Activated naive CD4-positive, alpha-beta T cell treated with anti-CD3 and anti-CD28 coated beads, Interleukin-2, amount 50 U/mL, for 72 hours (primary cell): Measurements from ENCODE around the gene STOML1. TPM values are rescaled to one million over a fixed set of nuclear protein-coding genes. Genes with fewer than 3 reads are reported as not detected.

ENCODE experiments used
- ATAC-seq, 2 donors: fragments of 150-1000 bp; cut with Tn5 transposase; 2 replicates each; pipeline ENCODE4 v1.10.0; 2021; ENCODE audit warnings: mild to moderate bottlenecking in 2 of 2, moderate library complexity in 2 of 2
- DNase-seq, 2 donors: peaks; one replicate each; pipeline ENCODE4 v3.0.0; 2021 to 2022; ENCODE audit warnings: low spot score in 2 of 2
- H3K27ac Mint-ChIP-seq, 2 donors: one replicate each; pipeline ENCODE4 v1.8.0; 2022; ENCODE audit warnings: mild to moderate bottlenecking in 2 of 2, mixed read lengths in 2 of 2
- H3K36me3 Mint-ChIP-seq, 2 donors: one replicate each; pipeline ENCODE4 v1.8.0; 2022; ENCODE audit warnings: mixed read lengths in 2 of 2
- H3K9me3 Mint-ChIP-seq, 2 donors: one replicate each; pipeline ENCODE4 v1.8.0; 2022; ENCODE audit warnings: mixed read lengths in 2 of 2
- total RNA-seq, 2 donors: library from RNA; stranded (reverse); gene quantifications; one replicate each; pipeline ENCODE4 v1.2.3, GENCODE V29; 2022

Gene STOML1
- total RNA-seq, 2 donors from 2014 or later = 5.9 to 7.2 TPM

DNA sequence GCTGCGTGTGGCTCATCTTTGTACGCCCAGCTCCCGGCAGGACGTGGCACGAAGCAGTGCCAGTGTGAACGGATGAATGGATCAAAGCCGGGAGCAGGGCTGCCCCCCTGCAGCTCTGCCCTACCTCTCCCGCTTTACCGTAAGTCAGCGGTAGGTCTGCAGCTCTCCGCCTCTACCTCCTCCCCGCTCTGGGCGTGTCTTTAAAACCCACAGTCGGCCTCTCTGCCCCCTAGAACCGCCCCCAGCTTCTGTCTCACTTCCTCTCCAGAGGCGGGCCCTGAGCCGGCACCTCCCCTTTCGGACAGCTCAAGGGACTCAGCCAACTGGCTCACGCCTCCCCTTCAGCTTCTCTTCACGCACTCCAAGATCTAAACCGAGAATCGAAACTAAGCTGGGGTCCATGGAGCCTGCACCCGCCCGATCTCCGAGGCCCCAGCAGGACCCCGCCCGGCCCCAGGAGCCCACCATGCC is 2.4 kb upstream of the STOML1 start, which contains the start of gene PML:
Gene PML, plus strand, starts transcription at position 304 of the 471 bp plus-strand sequence. Its CDS starts 97 bp downstream, at position 401.
- peaks cover 5 to 27% of the 10 kb centered on the region in 2 donors for H3K36me3 Mint-ChIP-seq
- DNase-seq = peak; percentile 95

DNA sequence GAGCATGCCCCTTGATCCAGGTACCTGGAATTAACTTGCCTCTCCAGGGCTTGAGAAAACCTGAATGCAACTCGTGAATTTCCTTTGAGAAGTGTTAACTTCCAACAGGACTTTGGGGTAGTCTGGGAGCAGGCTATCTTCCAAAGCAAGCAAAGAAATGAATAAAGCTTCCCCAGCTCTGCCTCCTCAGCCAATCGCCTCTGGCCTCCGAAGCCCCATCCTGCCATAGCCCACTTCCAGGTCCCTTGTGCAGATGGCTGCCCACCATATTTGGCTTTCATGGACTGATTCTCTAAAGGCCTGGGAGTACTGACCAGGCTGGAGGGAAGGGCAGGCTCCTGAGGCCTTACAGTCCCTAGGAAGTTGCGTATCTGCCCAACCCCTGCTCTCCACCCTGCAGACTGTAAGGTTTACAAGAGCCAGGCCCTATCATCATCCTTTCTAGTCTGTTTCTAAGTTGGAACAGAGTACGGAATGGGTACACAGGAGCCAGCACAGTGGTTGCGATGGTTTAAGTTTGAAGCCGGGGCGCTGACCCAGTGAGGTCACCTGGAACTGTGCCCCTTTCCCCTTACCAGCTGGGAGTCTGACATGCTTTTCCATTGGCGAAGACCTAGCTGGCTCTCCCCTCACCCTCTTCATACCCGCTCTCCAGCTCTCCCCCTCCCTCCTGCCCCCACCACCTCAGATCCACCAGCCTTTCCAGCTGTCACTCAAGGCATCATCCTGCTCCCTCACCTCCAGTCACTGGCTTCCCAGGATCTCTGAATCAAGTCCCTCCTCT is 1.3 kb upstream of the STOML1 start:
- Mint-ChIP-seq H3K36me3 (peaks cover 0 to 17% of the 10 kb centered on the region in 2 donors), H3K9me3 (no peaks in the 10 kb centered on the region), H3K27ac (peak overlapping the region; percentile 88 to 90)
- DNase-seq = no peak
- no peak for ATAC-seq

More for the DNA sequence above, 2.4 kb upstream of the STOML1 start, which contains the start of gene PML:
- Mint-ChIP-seq H3K27ac (peak within 1 kb of the TSS; percentile 88 to 89), H3K9me3 (no peaks in the 10 kb centered on the region)
- ATAC-seq = peak; percentile 87 to 88

DNA sequence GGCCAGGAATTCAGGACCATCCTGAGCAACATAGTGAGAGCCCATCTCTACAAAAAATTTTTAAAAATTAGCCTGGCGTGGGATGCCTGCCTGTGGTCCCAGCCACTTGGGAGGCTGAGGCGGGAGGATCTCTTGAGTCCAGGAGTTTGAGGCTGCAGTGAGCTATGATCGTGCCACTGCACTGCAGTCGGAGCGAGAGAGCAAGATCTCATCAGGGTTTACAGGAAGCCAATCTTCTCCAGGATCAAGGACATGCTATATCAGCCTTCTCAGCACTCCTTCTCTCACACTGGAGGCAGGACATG is 451 bp upstream of the STOML1 start:
- peak overlapping the region; percentile 90 to 93 for H3K27ac Mint-ChIP-seq
- ATAC-seq = no peak
- no peak for DNase-seq
- peaks cover 0 to 13% of the 10 kb centered on the region in 2 donors for H3K36me3 Mint-ChIP-seq
- H3K9me3 Mint-ChIP-seq = no peaks in the 10 kb centered on the region

DNA sequence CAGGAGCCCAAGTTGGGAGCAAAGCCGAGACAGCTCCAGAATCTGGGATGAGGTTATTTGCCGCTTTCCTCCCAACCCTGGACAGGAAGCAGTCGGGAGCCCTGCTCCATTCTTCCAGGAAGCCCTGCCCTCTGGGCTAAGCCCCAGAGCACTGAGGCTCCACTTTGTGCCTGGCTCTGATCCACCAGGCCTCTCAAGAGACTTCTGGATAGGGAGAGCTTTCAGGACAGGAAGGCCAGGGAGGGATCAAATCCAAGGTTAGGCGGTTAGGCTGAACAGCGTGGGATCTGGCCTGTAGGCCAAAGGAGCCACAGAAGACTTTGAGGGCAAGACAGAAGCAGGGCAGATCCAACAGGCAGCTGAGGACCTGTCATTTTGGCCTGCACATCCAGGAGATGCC is 835 bp downstream of the STOML1 start:
- H3K9me3 Mint-ChIP-seq = no peaks in the 10 kb centered on the region
- peaks cover 0 to 13% of the 10 kb centered on the region in 2 donors for H3K36me3 Mint-ChIP-seq
- peak overlapping the region; percentile 70 to 81 for H3K27ac Mint-ChIP-seq
- DNase-seq = no peak
- no peak for ATAC-seq

DNA sequence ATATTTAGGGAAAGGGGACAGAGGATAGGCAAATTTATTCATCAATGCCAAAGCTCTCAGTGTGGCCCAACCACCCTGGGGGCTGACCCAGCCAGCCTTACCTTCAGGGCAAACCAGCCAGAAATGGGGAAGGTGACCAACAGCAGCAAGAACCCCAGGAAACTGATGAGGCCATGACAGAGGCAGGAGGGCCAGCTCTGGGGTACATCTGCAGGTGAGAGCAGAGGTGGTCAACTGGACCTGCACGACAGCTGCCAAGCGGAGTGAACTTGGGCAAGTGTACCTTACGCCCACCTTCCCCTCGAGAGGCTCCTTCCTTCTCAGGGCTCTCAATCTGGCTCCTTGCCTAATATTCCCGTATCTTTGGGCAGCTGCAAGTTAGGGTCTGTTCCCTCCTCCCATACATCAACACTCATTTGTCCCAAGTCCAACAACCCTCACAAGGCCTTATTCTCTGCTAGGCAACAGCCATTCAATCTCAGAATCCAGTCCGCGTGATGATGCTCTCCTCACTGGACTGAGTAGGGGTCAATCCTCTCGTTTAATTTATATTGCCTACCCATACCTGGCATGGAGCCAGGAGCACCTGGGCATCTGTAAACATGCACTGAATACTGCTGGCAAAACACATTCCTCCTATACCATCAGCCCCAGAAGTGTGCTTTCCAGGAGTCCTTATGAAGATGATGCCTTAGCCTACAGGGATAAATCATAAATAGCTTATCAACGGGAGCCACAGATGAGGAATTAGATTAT is 1.7 kb downstream of the STOML1 start:
- H3K36me3 Mint-ChIP-seq = peaks cover 0 to 5% of the 10 kb centered on the region in 2 donors
- ATAC-seq (no peak), DNase-seq (no peak)
- H3K9me3 Mint-ChIP-seq = no peaks in the 10 kb centered on the region
- H3K27ac Mint-ChIP-seq = peak overlapping the region in 1 of 2 donors; percentile 70

DNA sequence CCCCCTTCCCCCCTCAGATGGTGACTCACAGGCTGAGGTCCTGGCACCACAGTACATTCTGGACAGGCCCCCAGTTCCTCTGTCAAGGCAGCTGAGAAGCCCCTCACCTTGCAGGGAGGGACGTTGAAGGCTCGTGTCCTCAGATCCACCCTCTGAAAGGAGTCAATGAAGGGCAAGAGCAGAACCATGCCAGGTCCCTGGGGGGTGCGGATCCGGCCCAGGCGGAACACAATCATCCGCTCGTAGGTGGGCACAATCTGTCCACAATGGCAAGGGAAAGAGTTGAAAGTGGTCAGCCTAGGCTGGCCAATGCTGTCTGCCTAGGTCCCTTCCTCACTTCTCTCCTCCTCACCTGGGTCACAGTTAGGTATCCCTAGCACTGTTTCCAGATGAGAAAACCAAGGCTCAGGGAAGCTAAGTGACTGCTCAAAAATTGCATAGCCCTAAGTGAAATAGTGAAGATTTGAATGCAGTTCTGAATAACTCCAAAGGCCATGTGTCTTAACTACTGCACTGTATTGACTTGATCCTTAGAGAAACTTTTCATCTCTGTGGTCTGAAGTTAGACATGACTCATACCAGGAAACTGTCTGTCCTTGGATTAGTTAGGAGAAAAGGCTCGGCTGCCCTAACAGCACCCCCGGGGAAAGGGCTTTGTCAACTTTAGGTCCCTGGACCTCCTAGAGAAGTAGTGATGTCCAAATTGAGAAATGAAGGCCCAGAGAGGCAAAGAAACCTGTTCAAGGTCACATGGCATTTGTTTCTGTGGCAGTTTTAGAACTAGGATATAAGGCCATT is 2.9 kb downstream of the STOML1 start:
- no peaks in the 10 kb centered on the region for H3K9me3 Mint-ChIP-seq
- DNase-seq = no peak
- H3K27ac Mint-ChIP-seq = no peak overlapping the region
- H3K36me3 Mint-ChIP-seq = no peaks in the 10 kb centered on the region
- no peak for ATAC-seq

DNA sequence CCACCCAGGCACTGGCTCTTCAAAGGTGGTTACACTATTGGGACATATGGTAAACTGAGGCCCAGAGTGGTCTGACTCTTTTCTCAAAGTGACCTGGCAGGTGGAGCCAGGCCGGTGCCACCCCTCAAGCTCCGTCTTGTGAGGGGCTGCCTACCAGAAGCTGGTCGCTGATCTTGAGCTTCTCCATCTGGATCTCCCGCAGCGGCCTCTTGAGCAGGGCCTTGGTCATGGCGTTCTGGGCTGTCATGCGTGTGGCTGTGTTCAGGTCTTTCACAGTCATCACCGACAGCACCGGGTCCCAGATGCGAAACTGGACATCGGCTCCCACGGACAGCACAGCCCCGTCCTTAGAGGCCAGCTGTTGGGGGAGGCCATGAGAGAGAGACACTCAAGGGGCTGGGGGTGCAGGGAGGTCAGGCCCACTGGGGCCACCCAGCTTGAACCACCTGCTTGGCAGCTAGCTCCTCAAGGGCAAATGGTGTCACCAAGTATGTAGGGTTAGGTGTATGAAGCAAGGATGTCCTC is 3.6 kb downstream of the STOML1 start:
- ATAC-seq (no peak), DNase-seq (no peak)
- Mint-ChIP-seq H3K36me3 (no peaks in the 10 kb centered on the region), H3K9me3 (no peaks in the 10 kb centered on the region), H3K27ac (no peak overlapping the region)

DNA sequence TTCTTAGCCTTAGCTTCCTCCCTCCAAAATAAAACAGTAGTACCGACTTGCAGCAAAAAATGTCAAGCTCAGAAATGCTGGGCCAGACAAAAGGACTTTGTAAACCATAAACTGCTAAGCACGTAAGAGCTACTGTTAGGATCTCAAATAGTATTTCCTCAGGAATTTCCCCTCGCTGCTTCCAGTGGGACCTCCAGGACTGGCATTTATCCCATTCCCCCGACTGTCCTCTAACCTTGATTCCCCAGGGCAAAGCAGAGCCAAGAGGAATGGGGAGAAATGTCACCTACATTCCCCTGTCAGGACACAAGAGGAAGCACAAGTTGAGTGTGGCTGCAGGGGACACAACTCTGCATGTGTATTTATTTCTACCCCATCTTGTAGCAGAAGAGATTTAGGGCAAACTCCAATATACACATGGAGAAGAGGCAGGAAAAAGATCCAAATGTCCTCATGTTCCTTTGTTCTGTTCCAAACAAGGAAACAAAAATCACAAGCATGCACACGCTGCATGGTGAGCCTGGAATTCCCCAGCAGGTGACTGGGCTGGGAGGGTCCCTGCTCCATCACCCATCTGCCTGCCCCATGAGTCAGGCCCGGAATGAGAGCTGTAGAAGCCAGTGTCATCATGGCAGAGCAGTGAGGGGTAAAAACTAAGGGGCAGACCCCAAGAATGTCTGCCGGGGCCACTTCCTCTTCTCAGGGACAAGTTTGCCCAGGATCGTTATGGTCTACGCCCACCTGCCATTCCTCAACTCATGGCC is 4.2 kb downstream of the STOML1 start:
- ATAC-seq = no peak
- no peaks in the 10 kb centered on the region for H3K9me3 Mint-ChIP-seq
- H3K27ac Mint-ChIP-seq = peak overlapping the region; percentile 29 to 36

DNA sequence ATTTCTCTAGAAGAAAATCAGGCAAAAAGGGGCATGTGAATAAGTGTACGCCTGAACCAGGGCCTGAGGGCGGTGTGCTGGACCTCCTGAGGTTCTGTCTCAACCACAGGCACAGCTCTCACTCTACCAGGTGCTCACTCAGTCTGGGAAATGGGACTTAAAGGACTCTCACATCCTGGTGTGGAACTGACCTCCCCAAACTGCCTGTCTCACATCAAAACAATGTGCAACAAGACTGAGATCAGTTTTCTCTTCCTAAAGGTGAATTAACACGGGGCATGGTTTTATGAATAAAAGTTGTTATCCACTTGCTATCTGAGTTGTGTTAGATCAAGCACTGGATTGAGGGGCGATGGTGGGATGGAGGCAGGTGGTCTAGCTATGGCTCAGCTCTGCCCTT is 4.8 kb downstream of the STOML1 start:
- peak overlapping the region; percentile 42 to 57 for H3K27ac Mint-ChIP-seq

More for the DNA sequence above, 4.2 kb downstream of the STOML1 start:
- DNase-seq = no peak
- no peaks in the 10 kb centered on the region for H3K36me3 Mint-ChIP-seq

DNA sequence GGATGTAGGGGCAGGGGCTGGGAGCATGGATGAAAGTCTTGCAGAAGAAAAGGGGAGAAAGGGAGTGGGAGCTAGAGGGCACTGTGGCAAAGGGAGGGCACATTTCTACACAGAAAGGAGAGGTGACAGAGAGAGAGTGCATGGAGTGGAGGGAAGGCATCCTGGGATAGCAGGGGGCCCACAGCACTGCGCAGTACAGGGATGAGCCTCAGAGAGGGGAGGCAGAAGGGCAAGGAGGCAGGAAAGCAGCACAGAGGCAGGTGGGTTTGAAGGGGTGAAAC is 5.4 kb downstream of the STOML1 start:
- ATAC-seq (no peak), DNase-seq (no peak)
- Mint-ChIP-seq H3K27ac (peak overlapping the region; percentile 42 to 57), H3K36me3 (no peaks in the 10 kb centered on the region), H3K9me3 (no peaks in the 10 kb centered on the region)

More for the DNA sequence above, 4.8 kb downstream of the STOML1 start:
- DNase-seq (no peak), ATAC-seq (no peak)
- Mint-ChIP-seq H3K9me3 (no peaks in the 10 kb centered on the region), H3K36me3 (no peaks in the 10 kb centered on the region)

DNA sequence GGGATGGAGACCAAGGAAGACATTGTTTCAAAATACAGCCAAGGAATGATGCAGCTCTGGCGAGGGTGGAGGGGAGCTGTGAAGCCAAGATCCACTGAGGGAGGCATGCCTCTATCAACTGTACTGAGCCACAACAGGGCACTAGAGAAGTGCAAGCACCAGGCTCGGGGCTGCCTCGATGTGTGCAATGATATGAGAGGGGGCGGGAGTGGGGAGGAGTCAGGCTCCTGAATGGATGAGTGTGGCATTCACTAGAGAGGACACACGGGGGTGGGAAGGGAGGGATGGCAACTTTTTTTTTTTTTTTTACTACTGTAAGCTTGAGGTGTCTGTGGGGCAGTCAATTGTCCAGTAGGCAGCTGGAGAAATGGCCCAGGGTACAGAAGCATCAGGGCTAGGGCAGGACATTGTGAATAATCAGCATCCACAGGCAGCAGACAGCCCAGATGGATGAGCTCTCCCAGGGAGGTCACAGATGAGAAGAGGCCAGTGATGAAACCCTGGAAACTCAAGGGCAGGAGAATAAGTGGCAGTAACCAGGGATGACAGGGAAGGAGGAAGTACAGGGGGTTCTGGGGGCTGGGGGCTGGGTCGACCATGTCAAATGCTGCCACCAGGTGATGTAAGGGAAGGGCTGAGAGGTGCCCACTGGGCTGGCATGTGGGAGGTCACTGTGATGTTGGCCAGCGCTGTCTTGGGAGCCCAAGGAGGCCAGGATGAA is 5.9 kb downstream of the STOML1 start:
- H3K27ac Mint-ChIP-seq = peak overlapping the region in 1 of 2 donors; percentile 42
- H3K9me3 Mint-ChIP-seq = no peaks in the 10 kb centered on the region
- ATAC-seq (no peak), DNase-seq (no peak)
- no peaks in the 10 kb centered on the region for H3K36me3 Mint-ChIP-seq

DNA sequence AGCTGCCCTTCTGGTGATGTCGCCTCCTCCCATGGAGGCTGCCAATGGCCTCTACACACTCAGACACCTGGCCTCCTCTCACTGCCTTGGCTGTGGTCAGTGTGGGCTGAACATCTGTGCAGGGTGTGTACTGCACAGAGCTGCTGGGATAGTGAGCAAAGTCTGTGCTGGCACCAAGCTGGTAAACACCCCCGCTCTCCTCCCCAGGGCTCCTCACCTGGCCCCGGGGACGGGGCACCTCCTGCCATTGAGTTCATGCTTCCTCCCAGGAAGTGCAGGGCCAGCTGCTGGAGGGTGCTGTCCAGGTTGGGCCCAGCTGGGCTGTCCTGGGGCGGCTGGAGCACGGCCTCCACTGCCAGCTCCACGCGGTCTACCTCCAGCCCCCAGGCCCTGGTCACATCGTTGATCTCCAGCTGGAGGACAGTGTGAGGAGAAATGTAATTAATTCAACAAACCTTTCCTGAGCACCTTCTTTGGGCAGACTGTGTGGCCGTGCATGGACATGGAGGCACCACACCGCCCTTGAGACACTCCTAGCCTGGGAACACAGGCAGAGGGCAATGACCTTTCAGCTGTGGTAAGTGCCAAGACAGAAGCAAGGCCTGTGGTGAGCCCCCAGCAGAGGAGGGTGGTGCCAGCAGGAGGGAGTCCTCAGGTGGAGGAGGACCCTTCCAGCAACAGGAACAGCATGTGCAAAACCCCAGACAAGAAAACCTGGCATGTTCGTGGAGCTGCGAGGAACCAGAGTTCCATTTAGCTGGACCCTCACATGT is 6.8 kb downstream of the STOML1 start:
- ATAC-seq (no peak), DNase-seq (no peak)
- H3K27ac Mint-ChIP-seq = peak overlapping the region in 1 of 2 donors; percentile 42
- H3K36me3 Mint-ChIP-seq = no peaks in the 10 kb centered on the region
- H3K9me3 Mint-ChIP-seq = no peaks in the 10 kb centered on the region

DNA sequence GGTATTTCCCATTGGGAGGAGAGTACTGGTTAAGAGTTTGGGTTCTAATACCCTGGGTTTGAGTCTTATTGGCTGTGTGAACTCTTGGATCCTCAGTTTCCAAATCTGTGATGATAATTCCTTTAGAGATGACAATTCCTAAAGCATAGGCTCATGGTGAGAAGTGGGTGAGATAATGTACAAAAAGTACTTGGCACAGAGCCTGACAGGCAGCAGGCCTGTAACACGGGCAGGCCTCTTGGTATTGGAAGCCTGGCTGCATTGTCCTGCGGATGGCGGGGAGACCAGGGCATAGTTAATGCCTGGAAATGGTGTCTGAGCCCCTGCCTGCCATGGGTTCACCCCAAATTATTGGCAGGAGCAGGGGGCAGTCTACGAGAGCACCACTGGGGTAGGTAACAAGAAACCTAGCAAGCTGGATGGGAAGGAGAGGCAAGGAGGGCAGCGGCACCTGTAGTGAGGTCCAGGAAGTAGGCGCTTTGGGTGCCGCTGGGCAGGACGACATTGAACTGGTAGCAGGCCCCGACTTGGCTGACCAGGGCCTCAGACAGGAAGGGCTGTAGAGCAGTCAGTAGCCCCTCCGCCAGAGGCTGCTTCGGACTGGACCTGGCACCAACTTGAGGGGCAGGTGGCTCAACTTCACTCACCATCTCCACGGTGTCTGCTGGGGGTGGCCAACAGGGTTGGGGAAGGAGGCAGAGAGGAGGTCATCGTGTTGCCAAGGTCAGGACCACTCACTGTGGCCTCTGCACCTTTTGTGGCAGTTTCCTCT is 7.7 kb downstream of the STOML1 start:
- no peak for ATAC-seq
- no peak for DNase-seq
- Mint-ChIP-seq H3K9me3 (no peaks in the 10 kb centered on the region), H3K27ac (peak overlapping the region; percentile 16 to 37), H3K36me3 (no peaks in the 10 kb centered on the region)

DNA sequence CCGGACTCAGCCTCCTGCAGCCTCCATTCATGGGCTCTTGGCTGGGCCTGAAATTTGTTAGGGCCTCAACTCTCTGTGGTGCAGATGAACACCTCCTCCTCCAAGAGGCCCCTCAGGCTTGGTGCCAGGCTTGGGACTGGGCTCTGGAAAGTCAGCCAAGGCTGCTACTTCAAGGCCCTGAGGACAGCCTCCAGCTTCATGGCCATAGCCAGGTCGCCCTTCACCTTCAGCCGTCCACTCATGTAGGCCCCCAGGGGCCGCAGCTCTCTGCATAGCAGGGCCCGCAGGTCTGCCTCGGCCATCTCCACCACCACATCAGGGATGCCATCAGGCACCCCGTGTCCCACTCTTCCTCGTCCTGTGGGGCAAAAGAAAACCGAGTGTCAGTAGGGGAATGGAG is 8.3 kb downstream of the STOML1 start:
- no peak for DNase-seq
- Mint-ChIP-seq H3K27ac (peak overlapping the region; percentile 16 to 37), H3K9me3 (no peaks in the 10 kb centered on the region), H3K36me3 (no peaks in the 10 kb centered on the region)
- no peak for ATAC-seq
